CD4-positive, alpha-beta T cell treated with Interleukin-6 at 100 ng/mL for 8 hours (primary cell): ENCODE results near the gene RNF224.
"Not testable (repeated sequence)": the region's sequence is repeated elsewhere in the genome, so short reads cannot be mapped to it uniquely, and the experiment has no call there.

Experiments used
- DNase-seq: peaks from one replicate; pipeline ENCODE4 v3.0.0-alpha.2; 2020; ENCODE audit warnings: mixed read lengths, low spot score

RNF224 gene

GRCh38 chr9:137228506-137228967, 1.2 kb downstream of the RNF224 start:
- no peak for DNase-seq

- no peak for DNase-seq
Measured at GRCh38 chr9:137228968-137229896, 1.9 kb downstream of the RNF224 start.

- DNase-seq = no peak
Measured at GRCh38 chr9:137229903-137230704, 2.8 kb downstream of the RNF224 start.

- no peak for DNase-seq
Measured at GRCh38 chr9:137230705-137231371, 3.5 kb downstream of the RNF224 start, which contains the start of gene SLC34A3. SLC34A3 (plus strand) TSS chr9:137230901; CDS start chr9:137231703, 802 bp downstream.

- no peak for DNase-seq
Measured at GRCh38 chr9:137231372-137232039, 4.2 kb downstream of the RNF224 start.

- no peak for DNase-seq
Measured at GRCh38 chr9:137232101-137232500, 4.8 kb downstream of the RNF224 start.

GRCh38 chr9:137232510-137232909, 5.2 kb downstream of the RNF224 start:
- no peak for DNase-seq

GRCh38 chr9:137233143-137233980, 6.1 kb downstream of the RNF224 start:
- DNase-seq = no peak

- no peak for DNase-seq
Measured at GRCh38 chr9:137234055-137234697, 6.9 kb downstream of the RNF224 start.

- no peak for DNase-seq
Measured at GRCh38 chr9:137234758-137235423, 7.6 kb downstream of the RNF224 start.

- DNase-seq = no peak
Measured at GRCh38 chr9:137235424-137236237, 8.3 kb downstream of the RNF224 start.

GRCh38 chr9:137236238-137236935, 9.1 kb downstream of the RNF224 start:
- DNase-seq = peak; percentile 88

GRCh38 chr9:137236936-137237421, 9.7 kb downstream of the RNF224 start:
- DNase-seq = no peak

- no peak for DNase-seq
Measured at GRCh38 chr9:137237759-137238726, 10.7 kb downstream of the RNF224 start.

GRCh38 chr9:137239541-137240200, 12.4 kb downstream of the RNF224 start:
- DNase-seq = not testable (repeated sequence)

GRCh38 chr9:137240318-137240840, 13.1 kb downstream of the RNF224 start:
- peak; percentile 59 for DNase-seq
